GM19397 (cell line): ENCODE results near the gene SPOCK1.
"Not testable (repeated sequence)": the region's sequence is repeated elsewhere in the genome, so short reads cannot be mapped to it uniquely, and the experiment has no call there.

Source experiments
- ATAC-seq: cut with Tn5 transposase; IDR thresholded peaks from one replicate; pipeline ENCODE4 v1.9.1; 2021; ENCODE audit warnings: mild to moderate bottlenecking, moderate library complexity; ENCODE audit not compliant: unreplicated experiment

Gene SPOCK1

GRCh38 chr5:137269946-137270345, 229.2 kb downstream of the SPOCK1 start:
- ATAC-seq = no peak

GRCh38 chr5:137269274-137269673, 229.9 kb downstream of the SPOCK1 start:
- ATAC-seq = no peak

- ATAC-seq = no peak
These were observed 230.5 kb downstream of the SPOCK1 start for GRCh38 chr5:137268646-137269045.

DNA sequence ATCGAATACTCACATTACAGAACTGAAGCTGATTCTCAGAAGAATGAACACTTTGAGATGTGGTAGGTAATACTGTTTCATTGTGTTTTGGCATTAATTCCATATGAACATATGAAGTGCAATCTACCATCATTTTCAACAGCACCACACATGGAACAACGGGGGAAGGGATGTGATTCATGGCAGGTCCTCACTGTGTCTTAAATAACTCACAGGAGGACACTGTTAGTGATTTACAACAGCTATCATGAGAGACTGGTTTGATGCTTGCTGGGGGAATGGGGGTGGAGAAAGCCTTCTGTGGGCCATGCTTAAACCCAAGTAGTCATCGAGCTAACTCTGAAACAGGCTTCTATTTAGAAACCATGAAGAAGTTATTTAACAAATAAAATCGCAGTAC, 232.9 kb downstream of the SPOCK1 start:
- ATAC-seq = no peak

DNA sequence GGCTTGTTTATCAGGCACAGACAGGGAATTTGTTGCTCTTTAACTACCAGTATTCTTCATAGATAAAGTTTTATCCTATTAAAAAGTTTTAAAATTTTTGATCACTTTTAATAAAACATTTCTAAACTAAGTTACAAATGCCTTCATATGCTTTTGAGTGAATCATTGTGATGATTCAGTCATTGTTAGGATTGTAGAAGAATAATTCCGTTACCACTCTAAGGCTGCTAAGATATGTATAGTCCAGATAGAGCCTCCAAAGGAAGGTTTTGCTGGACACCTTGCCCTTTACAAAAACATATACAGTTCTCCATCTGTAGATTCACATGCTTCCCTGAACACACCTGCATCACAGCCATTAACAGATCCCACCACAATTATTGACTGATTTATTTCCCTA, 233.7 kb downstream of the SPOCK1 start:
- no peak for ATAC-seq

DNA sequence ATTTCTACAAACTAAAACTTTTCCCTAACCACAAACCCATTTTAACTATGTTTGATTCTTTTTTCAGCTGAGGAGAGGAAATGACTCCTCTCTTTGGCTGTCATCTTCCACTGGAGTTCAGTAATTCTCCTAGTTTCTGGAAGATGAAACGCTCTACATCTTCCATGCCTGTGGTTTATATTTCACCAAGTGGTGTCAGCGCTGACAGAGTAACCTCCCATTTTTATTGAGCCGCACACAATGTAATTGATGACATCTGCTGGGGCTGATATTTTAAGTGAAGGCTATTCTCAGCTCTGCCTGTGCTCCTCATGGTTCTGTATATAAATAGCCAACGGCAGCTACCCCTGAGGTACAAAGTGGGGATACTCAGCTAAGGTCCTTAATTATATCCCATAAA, 234.6 kb downstream of the SPOCK1 start:
- no peak for ATAC-seq

DNA sequence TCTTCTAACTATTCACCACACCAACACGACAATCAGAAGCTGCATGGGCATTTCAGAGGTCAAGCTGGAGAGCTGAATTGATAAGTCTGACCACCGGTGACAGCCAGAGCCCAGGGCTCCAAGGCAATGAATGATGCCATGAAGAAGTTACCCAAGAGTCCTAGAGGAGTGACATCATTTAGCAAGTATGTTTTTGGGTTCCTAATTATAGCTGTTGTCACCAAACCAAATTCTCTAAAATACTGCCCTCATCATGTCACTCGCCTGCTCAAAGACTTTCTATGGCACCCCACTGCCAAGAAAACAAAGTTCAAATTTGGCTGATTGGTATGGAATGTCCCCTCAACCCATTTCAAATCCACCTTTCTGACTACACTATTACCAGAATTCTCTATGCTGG, 235.1 kb downstream of the SPOCK1 start:
- no peak for ATAC-seq

GRCh38 chr5:137263371-137264005, 235.6 kb downstream of the SPOCK1 start:
- no peak for ATAC-seq

GRCh38 chr5:137262818-137263217, 236.3 kb downstream of the SPOCK1 start:
- ATAC-seq = no peak

DNA sequence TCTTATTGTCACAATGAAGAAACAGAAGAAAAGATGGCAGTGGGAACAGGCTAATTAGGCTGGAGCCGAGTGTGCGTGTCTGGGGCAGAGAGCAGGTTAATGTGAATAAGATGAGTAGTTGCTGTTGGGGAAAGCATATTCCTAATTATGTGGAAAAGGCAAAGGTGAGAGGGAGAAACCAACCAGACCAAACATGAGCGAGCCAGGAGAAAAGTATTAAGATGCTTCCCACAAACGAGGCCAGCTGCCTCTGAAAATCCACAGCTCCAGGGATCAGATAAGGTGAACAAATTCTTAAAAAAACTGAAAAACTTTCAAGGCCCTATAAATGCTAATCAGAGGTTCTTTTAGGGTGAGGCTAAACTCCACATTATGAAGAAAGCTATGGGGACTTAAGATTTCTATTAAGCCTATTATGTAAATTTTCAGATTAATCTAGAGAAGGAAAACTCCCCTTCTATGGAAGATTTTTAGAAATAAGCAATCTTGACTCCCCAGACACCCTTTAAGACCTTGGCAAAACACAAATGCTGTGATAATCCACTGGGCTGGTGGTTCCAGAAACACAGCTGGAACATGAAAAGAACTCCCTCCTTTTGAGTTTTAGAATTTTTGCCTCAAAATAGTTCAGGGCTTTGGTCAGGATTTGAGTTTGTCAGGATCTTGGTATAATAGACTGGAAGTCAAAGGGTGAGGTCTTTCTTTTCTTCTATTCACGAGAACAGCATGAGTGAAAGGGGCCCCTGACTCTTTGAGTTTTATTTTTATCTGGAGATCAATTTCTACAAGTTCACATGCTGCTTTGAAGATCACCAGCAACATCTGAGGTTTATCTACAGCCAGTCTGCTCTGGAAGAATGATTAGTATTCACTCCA, 238.1 kb downstream of the SPOCK1 start:
- ATAC-seq = no peak

DNA sequence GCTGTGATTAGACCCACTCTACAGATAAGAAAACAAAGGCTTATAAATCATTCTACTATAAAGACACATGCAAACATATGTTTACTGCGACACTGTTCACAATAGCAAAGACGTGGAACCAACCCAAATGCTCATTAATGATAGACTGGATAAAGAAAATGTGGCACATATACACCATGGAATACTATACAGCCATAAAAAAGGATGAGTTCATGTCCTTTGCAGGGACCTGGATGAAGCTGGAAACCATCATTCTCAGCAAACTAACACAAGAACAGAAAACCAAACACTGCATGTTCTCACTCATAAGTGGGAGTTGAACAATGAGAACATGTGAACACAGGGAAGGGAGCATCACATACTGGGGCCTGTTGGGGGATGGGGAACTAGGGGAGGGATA, 240.0 kb downstream of the SPOCK1 start:
- not testable (repeated sequence) for ATAC-seq

DNA sequence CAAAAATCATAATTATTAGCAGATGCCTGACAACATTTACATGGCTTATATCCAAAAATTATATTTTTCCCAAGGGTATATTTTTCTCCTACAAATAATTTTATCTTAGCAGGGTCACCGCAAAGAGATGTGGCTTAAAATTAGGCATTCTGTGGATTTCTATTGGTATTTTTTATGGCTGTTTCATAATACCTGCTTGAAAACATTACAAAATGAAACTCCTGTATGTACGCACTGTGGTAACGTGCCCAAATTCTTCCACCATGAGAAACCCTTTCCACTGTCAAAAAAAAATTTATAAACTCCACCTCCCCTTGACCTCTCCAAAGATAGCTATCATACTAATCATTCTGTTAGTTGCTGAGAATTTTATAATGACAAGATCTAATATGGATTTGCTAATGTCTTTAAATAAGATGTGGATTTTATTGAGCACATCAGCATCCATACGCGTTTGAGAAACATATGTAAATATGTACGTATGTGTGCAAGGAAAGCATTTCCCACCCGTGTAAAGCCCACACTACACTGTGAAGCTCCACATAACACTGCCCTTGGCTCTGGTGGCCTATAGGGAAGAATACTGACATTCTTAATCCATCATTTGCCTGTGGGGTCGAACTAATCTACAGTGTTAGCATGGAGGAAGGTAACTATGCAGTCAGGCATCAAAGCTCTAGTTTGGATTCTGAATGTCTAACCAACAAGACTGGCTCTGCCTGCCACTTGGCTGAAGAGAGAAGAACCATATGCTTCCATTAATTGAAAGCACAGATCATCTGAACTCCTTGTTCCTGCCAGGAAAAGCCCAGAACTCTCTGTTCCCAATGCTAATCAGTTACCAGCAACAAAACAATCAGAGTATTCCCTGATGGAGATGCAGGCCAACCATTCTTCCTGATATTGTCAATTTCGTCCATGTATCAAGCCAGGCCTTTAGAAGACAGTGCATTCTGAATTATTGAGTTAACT, 244.7 kb downstream of the SPOCK1 start:
- no peak for ATAC-seq

- ATAC-seq = no peak
These were observed 246.6 kb downstream of the SPOCK1 start for GRCh38 chr5:137252512-137252911.

GRCh38 chr5:137250421-137250820, 248.7 kb downstream of the SPOCK1 start:
- ATAC-seq = no peak

DNA sequence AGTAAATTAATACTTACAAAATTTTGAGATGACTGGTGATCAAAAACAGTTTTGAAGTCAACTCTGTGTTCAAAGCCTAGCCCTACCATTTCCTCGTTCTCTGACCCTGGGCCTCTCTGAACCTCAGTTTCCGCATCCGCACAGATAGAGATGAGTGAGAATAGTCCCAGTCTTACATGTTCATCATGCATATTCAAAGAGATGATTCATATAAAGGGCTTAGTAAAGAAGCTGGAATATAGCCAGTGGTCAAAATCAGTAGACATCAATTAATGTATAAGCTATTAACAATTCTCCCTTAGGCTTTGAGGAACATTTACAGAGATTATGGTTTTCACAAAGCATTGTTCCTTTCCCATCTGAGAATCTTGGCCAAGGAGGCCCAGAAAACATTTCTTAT, 250.6 kb downstream of the SPOCK1 start:
- ATAC-seq = no peak

DNA sequence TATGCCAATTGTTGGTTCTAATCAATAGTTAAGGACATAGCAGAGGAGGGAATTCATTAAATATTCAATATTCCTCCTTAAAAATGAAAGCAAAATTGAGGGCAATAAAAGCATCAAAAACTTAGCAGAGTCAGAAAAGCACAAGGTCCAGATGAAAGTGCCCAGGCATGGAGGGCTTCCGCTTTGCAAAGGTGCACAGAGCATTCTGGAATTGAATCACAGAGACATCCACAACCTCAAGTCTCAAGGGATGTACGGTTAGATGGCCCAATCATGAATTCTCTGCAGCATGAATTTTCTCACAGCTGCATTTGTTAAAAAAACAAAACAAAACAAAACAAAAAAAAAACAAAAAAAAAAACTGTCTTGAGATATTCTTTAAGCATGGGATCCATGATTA, 253.7 kb downstream of the SPOCK1 start:
- ATAC-seq = no peak

GRCh38 chr5:137240285-137240684, 258.8 kb downstream of the SPOCK1 start:
- ATAC-seq = no peak

GRCh38 chr5:137236849-137237507, 262.1 kb downstream of the SPOCK1 start:
- ATAC-seq = no peak

- no peak for ATAC-seq
These were observed 262.9 kb downstream of the SPOCK1 start for GRCh38 chr5:137236252-137236651.
